GM23338 (cell line): ENCODE data around the gene DPY19L3. TPM values are rescaled to one million over a fixed set of nuclear protein-coding genes. Genes with fewer than 3 reads are reported as not detected.
A peak's percentile ranks its signal among the peaks of the same experiment; 100 is the strongest.

Experiments used
- ATAC-seq: fragments of 200-7000 bp; cut with Tn5 transposase; 3 replicates; pipeline ENCODE4 v1.9.1; 2020
- DNase-seq: peaks from one replicate; pipeline ENCODE4 v3.0.0-alpha.2; 2015; ENCODE audit warnings: low spot score
- H2AFZ ChIP-seq: fragments of 200-600 bp; sonication (generic); 2 replicates; pipeline ENCODE4 v1.8.0; 2016; ENCODE audit warnings: antibody characterized with exemption, mild to moderate bottlenecking, moderate library complexity
- H3F3A ChIP-seq: fragments of 200-600 bp; sonication (generic); replicated peaks from 2 replicates; pipeline ENCODE4 v1.8.0; 2017; ENCODE audit warnings: antibody characterized with exemption, mixed run types, low read depth
- H3K27ac ChIP-seq: fragments of 200-600 bp; sonication (generic); 2 replicates; pipeline ENCODE4 v1.6.1; 2016; ENCODE audit warnings: low read depth
- H3K27me3 ChIP-seq: fragments of 200-600 bp; sonication (generic); 2 replicates; pipeline ENCODE4 v1.8.0; 2016; ENCODE audit warnings: mild to moderate bottlenecking, mixed run types, moderate library complexity; ENCODE audit not compliant: insufficient read depth
- H3K36me3 ChIP-seq: fragments of 200-600 bp; sonication (generic); 2 replicates; pipeline ENCODE4 v1.8.0; 2016; ENCODE audit warnings: mild to moderate bottlenecking; ENCODE audit not compliant: insufficient read depth
- H3K4me1 ChIP-seq: fragments of 200-600 bp; sonication (generic); 2 replicates; pipeline ENCODE4 v1.8.0; 2016; ENCODE audit warnings: mild to moderate bottlenecking, moderate library complexity; ENCODE audit not compliant: insufficient read depth
- H3K4me2 ChIP-seq: fragments of 200-600 bp; sonication (generic); 2 replicates; pipeline ENCODE4 v1.7.1; 2017; ENCODE audit warnings: mixed run types
- H3K4me3 ChIP-seq: fragments of 200-600 bp; sonication (generic); 2 replicates; pipeline ENCODE4 v1.6.1; 2016; ENCODE audit warnings: mixed run types
- H3K79me2 ChIP-seq: fragments of 200-600 bp; sonication (generic); replicated peaks from 2 replicates; pipeline ENCODE4 v1.8.0; 2017; ENCODE audit warnings: mild to moderate bottlenecking; ENCODE audit not compliant: insufficient read depth
- H3K9me2 ChIP-seq: fragments of 200-600 bp; sonication (generic); 2 replicates; pipeline ENCODE4 v1.8.0; 2017; ENCODE audit not compliant: insufficient read depth
- H4K20me1 ChIP-seq: fragments of 200-600 bp; sonication (generic); replicated peaks from 2 replicates; pipeline ENCODE4 v1.8.0; 2017; ENCODE audit warnings: mild to moderate bottlenecking; ENCODE audit not compliant: insufficient read depth
- H3K27ac Mint-ChIP-seq: 2 replicates; pipeline ENCODE4 v1.8.0; 2020; ENCODE audit warnings: inconsistent platforms, mild to moderate bottlenecking, moderate library complexity, mixed read lengths
- H3K27me3 Mint-ChIP-seq: 3 replicates; pipeline ENCODE4 v1.8.0; 2022; ENCODE audit warnings: low read depth, mild to moderate bottlenecking, moderate library complexity, mixed read lengths, inconsistent platforms; ENCODE audit not compliant: insufficient read depth, poor library complexity
- H3K36me3 Mint-ChIP-seq: 3 replicates; pipeline ENCODE4 v1.8.0; 2021; ENCODE audit warnings: low read depth, mild to moderate bottlenecking, inconsistent platforms, moderate library complexity, mixed read lengths
- H3K4me1 Mint-ChIP-seq: 3 replicates; pipeline ENCODE4 v1.8.0; 2020; ENCODE audit warnings: mild to moderate bottlenecking, inconsistent platforms, mixed read lengths
- H3K4me3 Mint-ChIP-seq: 3 replicates; pipeline ENCODE4 v1.8.0; 2021; ENCODE audit warnings: moderate library complexity, mild to moderate bottlenecking, inconsistent platforms, mixed read lengths
- H3K9me3 Mint-ChIP-seq: 3 replicates; pipeline ENCODE4 v1.8.0; 2020; ENCODE audit warnings: moderate library complexity, mild to moderate bottlenecking, inconsistent platforms, mixed read lengths
- CREB1 ChIP-seq: fragments of 250-450 bp; sonication (Bioruptor Pico); IDR thresholded peaks from 2 replicates; pipeline ENCODE4 v1.5.0; 2020; ENCODE audit warnings: low read depth, mild to moderate bottlenecking, moderate library complexity
- EZH2 ChIP-seq: fragments of 200-600 bp; sonication (generic); IDR thresholded peaks from one replicate; pipeline ENCODE4 v1.8.0; 2017; ENCODE audit warnings: antibody characterized with exemption, mild to moderate bottlenecking, low read depth; ENCODE audit not compliant: unreplicated experiment
- EZH2phosphoT487 ChIP-seq: fragments of 200-600 bp; sonication (generic); IDR thresholded peaks from one replicate; pipeline ENCODE4 v1.8.1; 2018; ENCODE audit warnings: antibody characterized with exemption; ENCODE audit not compliant: unreplicated experiment
- JUNB ChIP-seq: IDR thresholded peaks from one replicate; pipeline ENCODE4 v1.6.1; 2016; ENCODE audit warnings: antibody characterized with exemption; ENCODE audit not compliant: unreplicated experiment
- NANOG ChIP-seq: IDR thresholded peaks from 2 replicates; pipeline ENCODE4 v1.6.1; 2016; ENCODE audit warnings: antibody characterized with exemption, borderline replicate concordance
- POLR2AphosphoS5 ChIP-seq: IDR thresholded peaks from 2 replicates; pipeline ENCODE4 v1.6.1; 2016; ENCODE audit warnings: antibody characterized with exemption, low read depth
- STAT1 ChIP-seq: IDR thresholded peaks from one replicate; pipeline ENCODE4 v1.6.1; 2016; ENCODE audit warnings: antibody characterized with exemption; ENCODE audit not compliant: unreplicated experiment
- ZNF114 ChIP-seq: fragments of 250-450 bp; sonication (Bioruptor Pico); IDR thresholded peaks from 2 replicates; pipeline ENCODE4 v1.5.0; 2020; ENCODE audit warnings: mild to moderate bottlenecking, moderate library complexity
- ZNF331 ChIP-seq: fragments of 250-450 bp; sonication (Bioruptor Pico); IDR thresholded peaks from 2 replicates; pipeline ENCODE4 v1.5.0; 2020; ENCODE audit warnings: low read depth, mild to moderate bottlenecking, moderate library complexity
- ZNF462 ChIP-seq: fragments of 250-450 bp; sonication (Bioruptor Pico); IDR thresholded peaks from 2 replicates; pipeline ENCODE4 v1.5.0; 2020; ENCODE audit warnings: mild to moderate bottlenecking, moderate library complexity
- polyA plus RNA-seq: library from polyadenylated mRNA; unstranded; fragments of >200 nt; fragmentation: Nextera tagmentation; extraction: Ambion mirVana; gene quantifications from 2 replicates; pipeline ENCODE4 v1.2.1, GENCODE V29; 2016
- total RNA-seq: library from RNA; depleted of rRNA; stranded (reverse); fragments of >200 nt; shearing (Covaris generic); gene quantifications from 2 replicates; pipeline ENCODE4 v1.2.3, GENCODE V29; 2014

Gene DPY19L3
- total and polyA plus RNA-seq, 2 experiments from 2014 or later: 13.5 to 46.6 TPM

- TF ChIP-seq ZNF462 (CRISPR knock-in tag) (no peak), CREB1 (no peak), NANOG (no peak), ZNF331 (CRISPR knock-in tag) (no peak), STAT1 (no peak), EZH2phosphoT487 (no peak), EZH2 (no peak)
Measured at GRCh38 chr19:32404933-32405430, 588 bp upstream of the DPY19L3 start (continued).

DNA sequence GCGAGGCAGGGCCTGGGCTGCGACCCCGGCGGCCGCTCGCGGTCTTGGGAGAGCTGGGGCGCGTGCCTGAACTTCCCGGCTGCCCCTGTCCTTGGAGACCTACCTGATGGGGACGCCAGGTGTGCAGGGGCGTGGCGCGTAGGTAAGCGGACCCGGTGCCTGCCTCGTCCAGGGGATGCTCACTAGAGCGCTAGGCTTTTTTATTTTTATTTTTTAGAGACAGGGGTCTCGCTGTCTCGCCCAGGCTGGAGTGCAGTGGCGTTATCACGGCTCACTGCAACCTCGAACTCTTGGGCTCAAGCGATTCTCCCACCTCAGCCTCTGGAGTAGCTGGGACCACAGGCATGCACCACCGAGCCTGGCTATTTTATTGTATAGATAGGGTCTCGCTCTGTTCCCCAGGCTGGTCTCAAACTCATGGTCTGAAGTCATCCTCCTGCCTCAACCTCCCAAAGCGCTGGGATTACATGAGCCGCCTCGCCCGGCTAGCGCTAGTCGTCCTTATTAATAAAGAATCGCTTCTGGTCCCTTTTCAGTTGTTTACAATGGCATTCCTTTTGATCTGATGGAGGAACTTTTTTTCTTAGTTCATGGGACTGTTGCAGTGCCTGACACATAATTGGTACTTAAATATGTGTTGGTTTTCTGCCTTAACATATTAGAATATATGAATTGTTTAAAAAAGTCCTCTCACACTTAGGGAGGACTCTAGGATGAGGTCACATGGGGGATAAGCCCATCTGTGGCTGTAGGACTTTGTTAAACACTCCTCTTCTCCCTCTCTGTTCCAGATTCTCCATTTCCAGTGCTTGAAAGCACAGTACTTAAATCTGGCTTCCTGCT lies 812 bp downstream of the DPY19L3 start:
- no peaks in the 10 kb centered on the region; the same call in 2 of the 3 replicates for H3K9me3 Mint-ChIP-seq
- peaks cover 41% of the 10 kb centered on the region for H3K36me3 Mint-ChIP-seq
- peaks cover 33% of the 10 kb centered on the region for H3K36me3 ChIP-seq
- H3K4me2 ChIP-seq: peak overlapping the region; percentile 99
- peaks cover 8% of the 10 kb centered on the region for H3K27me3 Mint-ChIP-seq
- DNase-seq (peak; percentile 83), ATAC-seq (no peak; the same call in 2 of the 3 replicates)
- H3F3A ChIP-seq: peaks cover 10% of the 10 kb centered on the region
- no peak overlapping the region for H3K27ac ChIP-seq
- no peaks in the 10 kb centered on the region for H3K9me2 ChIP-seq
- peaks cover 18% of the 10 kb centered on the region; the same call in 1 of the 2 replicates for H4K20me1 ChIP-seq
- peaks cover 32% of the 10 kb centered on the region for H3K4me1 Mint-ChIP-seq
- H3K27ac Mint-ChIP-seq: peak overlapping the region; percentile 67; the same call in 1 of the 2 replicates
- H3K4me3 Mint-ChIP-seq: peak overlapping the region; percentile 80
- H3K4me3 ChIP-seq: peak overlapping the region; percentile 91
- peaks cover 22% of the 10 kb centered on the region for H3K4me1 ChIP-seq
- H3K27me3 ChIP-seq: no peaks in the 10 kb centered on the region
- peak overlapping the region; percentile 63; the same call in 1 of the 2 replicates for H2AFZ ChIP-seq
- H3K79me2 ChIP-seq: peaks cover 30% of the 10 kb centered on the region
- TF ChIP-seq STAT1 (no peak), JUNB (no peak), POLR2AphosphoS5 (no peak), EZH2 (no peak), ZNF114 (CRISPR knock-in tag) (no peak), NANOG (no peak)
